ENCODE measurements around the gene CLBA1.

The CLBA1 gene

GRCh38 chr14:104980611-104981531 lies 4.7 kb upstream of the CLBA1 start:
- no peak for DNase-seq

- no peak for DNase-seq
These were observed 3.7 kb upstream of the CLBA1 start for GRCh38 chr14:104981699-104982541.

DNA sequence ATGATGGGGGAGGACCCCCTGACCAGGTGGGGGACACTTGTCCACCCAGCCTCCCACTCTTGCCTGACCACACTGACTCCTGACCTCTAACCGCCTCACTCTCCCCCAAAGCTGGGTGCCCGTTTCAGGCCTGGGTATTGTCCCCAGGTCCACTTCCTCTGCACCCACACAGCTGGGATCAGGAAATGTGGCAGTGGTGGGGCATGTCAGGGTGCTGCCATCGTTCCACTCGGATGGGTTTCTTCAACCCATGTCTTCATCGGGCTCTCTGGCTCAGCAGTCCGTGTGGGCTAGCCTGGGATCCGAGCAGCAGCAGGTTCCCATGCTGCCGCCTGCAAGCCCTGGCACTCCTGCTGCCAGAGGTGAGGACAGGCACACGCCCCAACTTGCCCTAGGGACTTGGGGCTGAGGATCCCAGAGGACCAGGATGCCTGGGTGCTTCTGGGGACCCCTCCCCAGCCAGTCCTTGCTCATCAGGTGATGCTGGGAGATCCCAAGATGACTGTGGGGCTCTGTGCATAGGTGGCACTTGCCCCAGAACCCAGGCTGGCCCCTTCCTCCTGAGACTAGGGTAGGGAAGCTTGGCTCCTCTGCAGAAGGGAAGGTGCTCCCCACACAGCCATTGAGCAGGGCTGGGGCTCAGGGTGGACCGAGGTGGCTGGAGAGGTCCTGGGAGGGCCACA lies 2.9 kb upstream of the CLBA1 start:
- no peak for DNase-seq

- DNase-seq: no peak
These were observed 2.3 kb upstream of the CLBA1 start for GRCh38 chr14:104983231-104983721.

- DNase-seq: no peak
These were observed 1.3 kb upstream of the CLBA1 start for GRCh38 chr14:104984056-104984894.

DNA sequence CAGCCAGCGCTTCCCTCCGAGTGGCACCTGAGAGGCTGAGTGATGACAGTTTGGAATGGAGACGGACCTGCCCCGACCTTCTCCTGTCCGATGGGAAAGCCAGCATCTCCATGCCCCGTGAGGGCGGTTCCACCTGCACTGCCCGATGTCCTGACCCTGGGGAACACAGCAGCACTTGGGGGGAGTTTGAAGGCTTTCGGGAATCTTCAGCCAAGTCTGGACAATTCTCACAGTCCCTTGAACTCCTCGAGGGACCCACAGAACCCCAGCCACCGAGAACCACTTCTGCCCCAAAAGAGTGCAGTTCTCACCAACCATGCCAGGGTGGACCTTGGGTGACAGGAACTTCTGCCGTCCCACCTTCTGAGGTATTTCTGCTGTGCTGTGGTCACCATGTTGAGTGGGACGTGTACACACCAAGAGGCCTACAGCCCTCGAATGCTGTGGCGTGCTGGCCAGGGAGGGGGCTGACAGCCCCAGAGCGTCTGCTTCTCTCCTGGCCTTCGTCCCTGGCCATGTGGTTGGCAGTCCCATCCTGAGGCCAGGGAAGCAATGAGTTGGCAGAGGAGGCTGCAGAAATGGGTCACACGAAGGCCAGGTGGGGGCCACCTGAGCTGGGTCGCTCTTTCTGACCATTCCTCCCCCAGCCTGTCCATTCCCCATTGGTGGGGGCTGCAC lies 1.0 kb downstream of the CLBA1 start:
- DNase-seq: no peak

GRCh38 chr14:104989236-104989950 lies 3.8 kb downstream of the CLBA1 start:
- DNase-seq: no peak

GRCh38 chr14:104989951-104990303 lies 4.3 kb downstream of the CLBA1 start:
- DNase-seq: no peak

DNA sequence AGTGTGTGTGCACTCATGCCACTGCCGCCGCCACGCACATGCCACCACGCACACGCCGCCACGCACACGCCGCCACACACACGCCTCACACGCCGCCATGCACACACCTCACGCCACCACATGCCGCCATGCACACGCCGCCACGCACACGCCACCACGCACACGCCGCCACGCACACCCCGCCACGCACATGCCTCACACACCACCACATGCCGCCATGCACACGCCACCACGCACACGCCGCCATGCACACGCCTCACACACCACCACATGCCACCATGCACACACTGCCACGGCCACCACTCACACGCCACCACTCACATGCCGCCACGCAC lies 6.3 kb downstream of the CLBA1 start:
- no peak for DNase-seq

DNA sequence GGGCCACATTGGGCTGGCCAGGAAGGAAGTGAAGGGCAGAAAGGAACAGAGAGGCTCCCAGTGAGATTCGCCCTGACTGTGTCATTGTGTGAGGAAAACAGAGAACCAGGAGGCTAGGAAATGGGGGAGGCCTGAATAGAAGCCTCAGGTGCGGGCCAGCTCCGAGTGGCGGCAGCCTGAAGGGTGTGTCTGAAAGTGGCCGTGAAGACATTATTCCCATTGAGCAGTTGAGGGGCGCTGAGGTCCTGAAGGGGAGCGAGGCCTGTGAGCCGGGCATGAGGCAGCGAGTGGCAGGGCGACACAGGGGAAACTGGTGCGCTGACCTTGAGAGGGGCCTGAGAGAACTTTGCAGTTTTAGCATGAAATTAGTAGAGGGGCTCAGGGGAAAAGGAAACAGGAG lies 6.9 kb downstream of the CLBA1 start:
- no peak for DNase-seq

DNA sequence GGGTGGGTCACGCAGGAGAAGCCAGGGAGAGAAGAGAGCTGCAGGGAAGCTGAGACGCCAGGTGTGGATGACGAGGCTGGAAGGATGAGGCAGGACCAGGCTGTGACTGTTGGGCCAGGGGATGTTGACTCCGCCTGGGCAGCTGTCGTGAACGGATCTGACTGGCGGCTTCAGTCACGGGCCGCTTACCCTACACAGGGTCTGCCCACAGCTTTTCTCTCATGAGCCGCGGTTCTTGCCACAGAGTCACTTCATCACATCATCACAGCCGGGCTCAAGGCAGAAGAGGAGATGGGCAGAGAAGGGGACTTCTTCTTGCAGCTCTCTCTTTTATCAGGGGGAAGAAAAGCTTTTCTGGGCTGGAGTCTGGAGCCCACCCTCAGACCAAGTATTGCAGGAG lies 7.7 kb downstream of the CLBA1 start:
- DNase-seq: no peak

DNA sequence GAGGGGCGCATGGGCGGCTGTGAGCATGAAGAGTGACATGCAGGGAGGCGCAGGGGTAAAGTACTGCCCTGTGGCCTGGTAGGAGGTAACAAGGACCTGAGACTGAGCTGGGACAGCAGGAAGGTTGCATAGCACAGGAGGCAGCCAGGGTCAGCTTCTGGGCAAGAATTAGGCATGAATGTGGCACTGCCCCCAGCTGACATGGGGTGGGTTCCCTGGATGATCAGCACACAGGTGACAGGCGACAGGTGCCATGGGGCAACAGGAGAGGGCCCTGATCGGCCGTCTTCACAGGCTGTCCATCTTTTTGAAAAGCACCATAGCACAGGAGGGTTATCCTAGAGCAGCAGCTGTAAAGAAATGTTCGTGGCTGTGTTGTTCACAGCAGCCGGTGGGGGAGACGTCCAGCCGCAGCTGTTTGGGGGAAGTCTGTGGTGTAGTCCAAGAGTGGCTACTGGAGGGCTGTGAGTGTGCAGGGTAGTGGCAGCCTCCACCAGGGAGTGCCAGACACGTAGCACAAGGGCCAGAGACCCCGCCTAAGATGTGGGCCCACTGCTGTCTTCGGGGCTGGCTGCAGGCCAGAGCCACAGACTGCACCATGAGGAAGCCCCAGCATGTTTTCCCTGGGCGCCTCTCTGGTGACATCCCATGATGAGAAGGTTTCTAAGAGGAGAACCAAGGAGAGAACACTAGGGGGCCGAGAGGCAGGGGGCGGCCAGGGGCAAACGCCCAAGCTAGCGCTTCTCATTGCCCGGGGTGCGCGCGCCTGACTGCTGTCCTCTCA lies 8.4 kb downstream of the CLBA1 start:
- DNase-seq: no peak

DNA sequence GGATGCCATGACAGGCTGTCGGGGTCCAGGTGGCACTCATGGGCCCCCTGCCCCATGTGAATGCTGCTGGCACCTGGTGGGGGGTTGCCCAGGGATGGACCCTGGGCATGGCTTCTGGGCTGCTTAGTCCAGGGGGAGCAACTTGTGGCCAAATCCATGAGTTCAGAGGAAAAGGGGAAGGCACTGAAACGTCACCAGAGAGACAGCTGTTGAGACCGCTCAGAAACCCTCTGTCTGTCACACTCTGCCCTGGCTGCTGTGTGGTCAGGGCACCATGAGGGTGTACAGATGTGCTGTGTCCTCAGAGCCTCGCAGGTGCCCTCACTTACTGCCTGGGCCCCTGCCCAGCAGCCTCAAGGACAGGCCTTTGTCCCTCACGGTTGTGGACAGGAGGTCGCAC lies 9.4 kb downstream of the CLBA1 start:
- DNase-seq: no peak

DNA sequence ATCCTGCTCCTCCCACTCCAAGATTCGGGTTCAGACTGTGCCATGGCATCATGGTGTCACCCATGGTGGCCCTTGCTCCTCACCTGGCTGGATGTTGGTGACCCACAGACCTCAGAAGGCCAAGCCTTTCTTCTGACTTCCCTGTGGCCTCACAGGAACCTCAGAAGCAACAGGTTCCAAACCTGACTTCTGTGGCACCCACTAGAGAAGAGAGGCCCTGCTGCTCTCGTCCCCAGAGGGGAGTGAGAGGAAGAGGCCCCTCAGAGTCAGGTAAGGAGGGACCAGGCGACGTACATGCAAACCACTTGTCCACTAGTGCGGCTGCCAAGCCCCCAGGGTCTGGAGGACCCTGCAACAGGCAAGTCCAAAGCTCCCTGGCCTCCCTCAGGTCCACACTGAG lies 10.4 kb downstream of the CLBA1 start:
- no peak for DNase-seq

DNA sequence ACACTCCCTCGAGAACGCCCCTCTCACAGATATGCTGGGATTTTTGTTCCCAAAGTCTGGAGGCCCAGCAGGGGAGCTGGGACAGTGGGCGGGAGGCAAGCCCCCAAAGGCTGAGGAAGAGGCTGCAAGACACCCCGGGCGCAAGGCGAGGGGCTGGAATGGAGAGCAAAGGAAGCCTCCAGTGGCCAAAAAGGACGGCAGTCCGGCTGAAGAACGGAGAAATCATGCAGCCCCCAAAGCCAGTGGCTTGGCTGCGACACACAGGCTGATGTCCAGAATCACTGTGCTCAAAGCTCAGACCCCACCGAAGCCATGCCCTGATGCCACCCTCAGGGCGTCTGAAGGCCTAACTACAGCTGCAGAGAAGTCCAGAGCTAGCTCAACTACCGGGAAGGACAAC lies 10.9 kb downstream of the CLBA1 start:
- no peak for DNase-seq

DNA sequence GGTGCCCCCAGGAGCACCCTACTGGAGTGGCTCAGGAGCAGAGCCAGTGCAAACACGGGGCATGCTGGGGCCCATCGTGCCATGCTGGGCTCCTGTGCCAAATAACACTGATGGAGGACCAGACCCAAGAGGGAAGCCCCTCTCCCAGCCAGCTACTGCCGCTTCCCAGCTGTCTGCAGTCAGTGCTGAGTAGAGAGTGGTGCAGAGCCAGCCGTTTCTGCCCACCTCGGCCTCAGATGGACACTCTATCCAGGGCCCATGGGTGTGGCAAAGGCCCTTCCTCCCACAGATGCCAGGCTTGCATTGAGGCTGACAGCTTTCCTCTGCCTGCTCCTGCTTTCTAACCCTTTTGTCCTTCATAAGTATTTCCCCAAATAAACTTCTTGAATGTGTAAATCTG lies 13.2 kb downstream of the CLBA1 start:
- no peak for DNase-seq

- no peak for DNase-seq
These were observed 13.8 kb downstream of the CLBA1 start for GRCh38 chr14:104999361-104999760.

GRCh38 chr14:105005329-105005928 lies 19.8 kb downstream of the CLBA1 start:
- DNase-seq: no peak

DNA sequence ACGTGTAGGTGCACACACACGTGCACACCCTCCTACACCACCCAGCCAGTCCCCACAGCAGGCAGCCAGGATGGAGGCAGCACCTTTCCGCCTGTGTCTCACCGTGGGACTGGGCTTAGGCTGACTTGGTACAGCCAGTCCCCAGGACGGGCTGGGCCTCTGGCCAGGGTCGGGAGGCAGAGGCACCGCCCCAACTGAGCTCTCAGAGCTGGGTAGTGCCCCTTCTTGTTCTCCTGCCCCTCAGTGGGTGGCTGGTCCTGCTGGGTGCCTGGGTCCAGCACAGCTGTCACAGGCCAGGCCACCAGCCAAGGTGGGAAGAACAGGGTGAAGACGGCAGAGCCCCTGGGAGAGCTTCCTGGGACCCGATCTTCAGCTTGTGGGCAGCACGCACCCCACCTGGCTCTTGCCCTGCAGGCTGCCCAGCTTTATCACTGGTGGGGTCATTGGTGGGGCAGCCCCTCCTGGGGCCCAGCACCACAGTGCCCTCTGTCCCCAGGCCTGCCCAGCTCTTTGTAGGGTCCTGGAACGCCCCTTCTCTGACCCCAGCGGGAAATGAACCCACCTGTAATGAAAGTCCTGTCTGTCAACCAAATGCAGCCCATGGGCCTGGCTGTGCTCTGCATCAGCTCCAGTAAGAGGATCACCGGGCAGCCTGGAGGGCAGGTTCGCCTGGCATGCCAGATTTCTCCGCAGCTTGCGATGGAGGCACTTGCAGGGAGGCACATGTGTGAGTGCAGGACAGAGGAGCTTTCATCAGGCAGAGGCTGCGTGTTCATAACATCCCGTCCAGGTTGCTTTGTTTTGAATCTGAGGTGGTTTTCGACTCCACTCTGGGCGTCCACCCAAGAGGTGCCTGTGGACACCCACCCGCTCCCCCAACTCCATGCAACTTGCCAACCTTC lies 20.6 kb downstream of the CLBA1 start:
- no peak for DNase-seq

All from GF-D8 (cell line).